ENCODE measurements around the gene ANKRD16. TPM values are rescaled to one million over a fixed set of nuclear protein-coding genes. Genes with fewer than 3 reads are reported as not detected.

The ANKRD16 gene
- total RNA-seq, 2 donors from 2014 or later = 12.5 to 13.0 TPM

- H3K9me3 Mint-ChIP-seq = no peaks in the 10 kb centered on the region
- TF ChIP-seq CTCF (conservative IDR thresholded peaks at IDR 0.05) = no peak
- H3K27ac Mint-ChIP-seq = no peak overlapping the region
- Histone ChIP-seq H3K9ac (ENCODE audit: extremely low read depth, low read length, poor library complexity, severe bottlenecking) (no peak overlapping the region), H3K9me3 (ENCODE audit: control insufficient read depth, low read length) (no peaks in the 10 kb centered on the region), H3K36me3 (ENCODE audit: control insufficient read depth, insufficient read depth, low read length) (peaks cover 30% of the 10 kb centered on the region), H3K27me3 (ENCODE audit: control insufficient read depth, insufficient read depth, low read length, poor library complexity, severe bottlenecking) (no peaks in the 10 kb centered on the region), H3K4me3 (ENCODE audit: low read length) (no peak overlapping the region), H3K27ac (ENCODE audit: low read depth, low read length) (no peak overlapping the region), H3K4me1 (ENCODE audit: control insufficient read depth, insufficient read depth, low read length) (peaks cover 2% of the 10 kb centered on the region)
- no peak for DNase-seq
- peaks cover 37% of the 10 kb centered on the region for H3K36me3 Mint-ChIP-seq (ENCODE audit: low read depth)
- peaks cover 15% of the 10 kb centered on the region for H3K4me1 Mint-ChIP-seq
- WGBS, 2 experiments (ENCODE audit: insufficient coverage in 1 of 2, insufficient read length in 1 of 2) = 88 to 89% methylated on average over 14 of the region's 14 CpGs
- no peak overlapping the region for H3K4me3 Mint-ChIP-seq
- no peaks in the 10 kb centered on the region for H3K27me3 Mint-ChIP-seq (ENCODE audit: insufficient read depth)
Measured at GRCh38 chr10:5876181-5876768, 13.4 kb downstream of the ANKRD16 start.

GRCh38 chr10:5873515-5873995 lies 16.1 kb downstream of the ANKRD16 start:
- Histone ChIP-seq H3K9ac (ENCODE audit: extremely low read depth, low read length, poor library complexity, severe bottlenecking) (no peak overlapping the region), H3K4me3 (ENCODE audit: low read length) (no peak overlapping the region), H3K27me3 (ENCODE audit: control insufficient read depth, insufficient read depth, low read length, poor library complexity, severe bottlenecking) (no peaks in the 10 kb centered on the region), H3K4me1 (ENCODE audit: control insufficient read depth, insufficient read depth, low read length) (no peaks in the 10 kb centered on the region), H3K9me3 (ENCODE audit: control insufficient read depth, low read length) (peaks cover 9% of the 10 kb centered on the region), H3K27ac (ENCODE audit: low read depth, low read length) (no peak overlapping the region), H3K36me3 (ENCODE audit: control insufficient read depth, insufficient read depth, low read length) (peaks cover 32% of the 10 kb centered on the region)
- H3K9me3 Mint-ChIP-seq = peaks cover 14% of the 10 kb centered on the region
- peaks cover 32% of the 10 kb centered on the region for H3K36me3 Mint-ChIP-seq (ENCODE audit: low read depth)
- no peaks in the 10 kb centered on the region for H3K27me3 Mint-ChIP-seq (ENCODE audit: insufficient read depth)
- no peak overlapping the region for H3K27ac Mint-ChIP-seq
- peaks cover 15% of the 10 kb centered on the region for H3K4me1 Mint-ChIP-seq
- peak; percentile 89 for DNase-seq
- H3K4me3 Mint-ChIP-seq = no peak overlapping the region
- 70 to 83% methylated on average over 7 to 9 of the region's 9 CpGs for WGBS, 2 experiments (ENCODE audit: insufficient coverage in 1 of 2, insufficient read length in 1 of 2)
- TF ChIP-seq CTCF (conservative IDR thresholded peaks at IDR 0.05) = peak; percentile 88

GRCh38 chr10:5871596-5871995 lies 18.1 kb downstream of the ANKRD16 start:
- Histone ChIP-seq H3K36me3 (ENCODE audit: control insufficient read depth, insufficient read depth, low read length) (peaks cover 14% of the 10 kb centered on the region), H3K9me3 (ENCODE audit: control insufficient read depth, low read length) (peaks cover 17% of the 10 kb centered on the region), H3K27me3 (ENCODE audit: control insufficient read depth, insufficient read depth, low read length, poor library complexity, severe bottlenecking) (no peaks in the 10 kb centered on the region), H3K4me1 (ENCODE audit: control insufficient read depth, insufficient read depth, low read length) (no peaks in the 10 kb centered on the region), H3K9ac (ENCODE audit: extremely low read depth, low read length, poor library complexity, severe bottlenecking) (no peak overlapping the region), H3K27ac (ENCODE audit: low read depth, low read length) (no peak overlapping the region), H3K4me3 (ENCODE audit: low read length) (no peak overlapping the region)
- DNase-seq = no peak
- 81 to 90% methylated on average over 3 to 5 of the region's 5 CpGs for WGBS, 2 experiments (ENCODE audit: insufficient coverage in 1 of 2, insufficient read length in 1 of 2)
- peaks cover 27% of the 10 kb centered on the region for H3K36me3 Mint-ChIP-seq (ENCODE audit: low read depth)
- H3K4me3 Mint-ChIP-seq = no peak overlapping the region
- no peak for TF ChIP-seq CTCF (conservative IDR thresholded peaks at IDR 0.05)
- H3K4me1 Mint-ChIP-seq = peaks cover 20% of the 10 kb centered on the region
- peaks cover 24% of the 10 kb centered on the region for H3K9me3 Mint-ChIP-seq
- H3K27ac Mint-ChIP-seq = peak overlapping the region; percentile 4
- no peaks in the 10 kb centered on the region for H3K27me3 Mint-ChIP-seq (ENCODE audit: insufficient read depth)

Data from endodermal cell (in vitro differentiated cells).